IMR-90 (cell line): ENCODE measurements around the gene CDK5RAP3. TPM values are rescaled to one million over a fixed set of nuclear protein-coding genes. Genes with fewer than 3 reads are reported as not detected.

Experiments used
- ATAC-seq: fragments of 200-7000 bp; cut with Tn5 transposase; 2 replicates; pipeline ENCODE4 v1.9.1; 2020; ENCODE audit warnings: low read depth, mild to moderate bottlenecking, moderate library complexity
- BruUV-seq: library from RNA; stranded (reverse); fragments of 400-500 nt; replicated peaks from 2 replicates; lab custom pipeline; 2021; lab: Mats Ljungman, UMichigan
- CTCF ChIA-PET: fragments of 300-600 bp; formaldehyde crosslinking; extraction: SDS; loops from one replicate; lab custom pipeline; 2021; ENCODE audit warnings: antibody characterized with exemption; lab: Yijun Ruan, JAX
- POLR2A ChIA-PET: fragments of 300-600 bp; sonication (Branson Sonifier 250); formaldehyde crosslinking; loops from one replicate; lab custom pipeline; 2022; ENCODE audit warnings: antibody characterized with exemption; ENCODE audit not compliant: unreplicated experiment; lab: Charles Lee
- DNase-seq: peaks from one replicate; pipeline ENCODE4 v3.0.0; 2013
- H2AFZ ChIP-seq: replicated peaks from 2 replicates; pipeline ENCODE3; 2013; ENCODE audit warnings: low read length, mild to moderate bottlenecking; ENCODE audit not compliant: poor library complexity
- H2AK5ac ChIP-seq: 2 replicates; pipeline ENCODE4 v1.6.1; 2013; ENCODE audit warnings: low read depth, low read length, inconsistent platforms
- H2AK9ac ChIP-seq: replicated peaks from 2 replicates; pipeline ENCODE3; 2013; ENCODE audit warnings: mild to moderate bottlenecking, low read depth, low read length, moderate library complexity; ENCODE audit not compliant: poor library complexity
- H2BK120ac ChIP-seq: 2 replicates; pipeline ENCODE4 v1.6.1; 2013; ENCODE audit warnings: low read depth, low read length, inconsistent platforms
- H2BK15ac ChIP-seq: 3 replicates; pipeline ENCODE4 v1.6.1; 2013; ENCODE audit warnings: low read depth, low read length, inconsistent platforms
- H2BK20ac ChIP-seq: 2 replicates; pipeline ENCODE4 v1.6.1; 2013; ENCODE audit warnings: low read depth, mild to moderate bottlenecking, inconsistent platforms, low read length, moderate library complexity
- H2BK5ac ChIP-seq: 2 replicates; pipeline ENCODE4 v1.6.1; 2013; ENCODE audit warnings: mild to moderate bottlenecking, low read depth, low read length, inconsistent platforms; ENCODE audit not compliant: poor library complexity, severe bottlenecking
- H3K14ac ChIP-seq: replicated peaks from 2 replicates; pipeline ENCODE4 v1.6.1; 2013; ENCODE audit warnings: low read depth, low read length, inconsistent platforms
- H3K18ac ChIP-seq: 2 replicates; pipeline ENCODE4 v1.6.1; 2013; ENCODE audit warnings: low read depth, low read length, control low read depth
- H3K23ac ChIP-seq: 2 replicates; pipeline ENCODE4 v1.6.1; 2013; ENCODE audit warnings: low read depth, low read length, inconsistent platforms
- H3K27ac ChIP-seq: 2 replicates; pipeline ENCODE4 v1.5.1; 2013; ENCODE audit warnings: mild to moderate bottlenecking, control low read depth, low read length; ENCODE audit not compliant: insufficient read depth
- H3K27me3 ChIP-seq: 2 replicates; pipeline ENCODE4 v1.6.1; 2013; ENCODE audit warnings: low read length; ENCODE audit not compliant: control insufficient read depth, insufficient read depth
- H3K36me3 ChIP-seq: 2 replicates; pipeline ENCODE4 v1.6.1; 2013; ENCODE audit warnings: low read length, mixed read lengths; ENCODE audit not compliant: control insufficient read depth, insufficient read depth
- H3K4ac ChIP-seq: 2 replicates; pipeline ENCODE4 v1.6.1; 2013; ENCODE audit warnings: low read depth, low read length, inconsistent platforms
- H3K4me1 ChIP-seq: 2 replicates; pipeline ENCODE4 v1.6.1; 2013; ENCODE audit warnings: low read length, mixed read lengths; ENCODE audit not compliant: control insufficient read depth, insufficient read depth
- H3K4me2 ChIP-seq: 2 replicates; pipeline ENCODE4 v1.6.1; 2013; ENCODE audit warnings: low read depth, mild to moderate bottlenecking, control low read depth, low read length, moderate library complexity
- H3K4me3 ChIP-seq: 2 replicates; pipeline ENCODE4 v1.5.1; 2013; ENCODE audit warnings: low read depth, mild to moderate bottlenecking, control low read depth, low read length, moderate library complexity; ENCODE audit not compliant: insufficient read depth
- H3K56ac ChIP-seq: 2 replicates; pipeline ENCODE4 v1.6.1; 2013; ENCODE audit warnings: low read length, inconsistent platforms; ENCODE audit not compliant: insufficient read depth; ENCODE audit errors: extremely low read depth
- H3K79me1 ChIP-seq, 2 experiments: 2 replicates each; pipeline ENCODE4 v1.6.1; 2013; ENCODE audit warnings: low read length in 2 of 2, inconsistent platforms in 1 of 2, low read depth in 1 of 2
- H3K9ac ChIP-seq: 2 replicates; pipeline ENCODE4 v1.6.1; 2013; ENCODE audit warnings: low read depth, low read length, control low read depth
- H3K9me1 ChIP-seq: 2 replicates; pipeline ENCODE4 v1.6.1; 2013; ENCODE audit warnings: low read length, inconsistent platforms; ENCODE audit not compliant: insufficient read depth
- H3K9me3 ChIP-seq: 2 replicates; pipeline ENCODE4 v1.6.1; 2013; ENCODE audit warnings: low read length; ENCODE audit not compliant: control insufficient read depth, insufficient read depth
- H4K20me1 ChIP-seq: 2 replicates; pipeline ENCODE4 v1.6.1; 2013; ENCODE audit warnings: low read length, inconsistent platforms; ENCODE audit not compliant: insufficient read depth
- H4K5ac ChIP-seq: 2 replicates; pipeline ENCODE4 v1.6.1; 2013; ENCODE audit warnings: mild to moderate bottlenecking, low read depth, low read length, control low read depth
- H4K8ac ChIP-seq, 2 experiments: 2 replicates each; pipeline ENCODE4 v1.6.1; 2013; ENCODE audit warnings: low read depth in 2 of 2, low read length in 2 of 2, control low read depth in 1 of 2, inconsistent platforms in 1 of 2
- H4K91ac ChIP-seq: 2 replicates; pipeline ENCODE4 v1.6.1; 2013; ENCODE audit warnings: low read depth, low read length, inconsistent platforms; ENCODE audit not compliant: insufficient read depth
- BHLHE40 ChIP-seq: fragments of 150-350 bp; IDR thresholded peaks from 2 replicates; pipeline ENCODE4 v1.6.1; 2016; ENCODE audit warnings: mild to moderate bottlenecking, low read depth, low read length
- CEBPB ChIP-seq: IDR thresholded peaks from 2 replicates; pipeline ENCODE4 v1.6.1; 2012; ENCODE audit warnings: low read depth, low read length, improper control_type of control experiment
- CHD1 ChIP-seq: IDR thresholded peaks from 2 replicates; pipeline ENCODE4 v1.6.1; 2012; ENCODE audit warnings: low read depth, low read length, improper control_type of control experiment
- ELK1 ChIP-seq: fragments of 150-350 bp; IDR thresholded peaks from 2 replicates; pipeline ENCODE4 v1.6.1; 2016; ENCODE audit warnings: low read depth, mild to moderate bottlenecking, low read length, moderate library complexity, borderline replicate concordance
- FOS ChIP-seq: fragments of 150-350 bp; IDR thresholded peaks from 2 replicates; pipeline ENCODE4 v1.6.1; 2016; ENCODE audit warnings: low read depth, low read length
- MAFK ChIP-seq: IDR thresholded peaks from 2 replicates; pipeline ENCODE4 v1.6.1; 2012; ENCODE audit warnings: low read depth, low read length, improper control_type of control experiment
- MAZ ChIP-seq: IDR thresholded peaks from 2 replicates; pipeline ENCODE4 v1.6.1; 2012; ENCODE audit warnings: low read depth, mild to moderate bottlenecking, low read length, improper control_type of control experiment, moderate library complexity, borderline replicate concordance
- MXI1 ChIP-seq: IDR thresholded peaks from 2 replicates; pipeline ENCODE4 v1.6.1; 2012; ENCODE audit warnings: low read depth, mild to moderate bottlenecking, low read length, moderate library complexity, borderline replicate concordance
- NFE2L2 ChIP-seq: fragments of 150-350 bp; IDR thresholded peaks from 2 replicates; pipeline ENCODE4 v1.6.1; 2016; ENCODE audit warnings: low read depth, mild to moderate bottlenecking, low read length
- POLR2A ChIP-seq: IDR thresholded peaks from 2 replicates; pipeline ENCODE4 v1.6.1; 2012; ENCODE audit warnings: mild to moderate bottlenecking, low read depth, low read length
- RAD21 ChIP-seq: IDR thresholded peaks from 2 replicates; pipeline ENCODE4 v1.6.1; 2012; ENCODE audit warnings: low read length, improper control_type of control experiment
- RCOR1 ChIP-seq: IDR thresholded peaks from 2 replicates; pipeline ENCODE4 v1.6.1; 2012; ENCODE audit warnings: mild to moderate bottlenecking, low read length, improper control_type of control experiment; ENCODE audit not compliant: insufficient replicate concordance
- RFX5 ChIP-seq: IDR thresholded peaks from 2 replicates; pipeline ENCODE4 v1.8.0; 2012; ENCODE audit warnings: low read depth, mild to moderate bottlenecking, low read length, moderate library complexity
- SMC3 ChIP-seq: fragments of 150-350 bp; IDR thresholded peaks from 2 replicates; pipeline ENCODE4 v1.6.1; 2016; ENCODE audit warnings: low read depth, mild to moderate bottlenecking, antibody characterized with exemption, low read length, moderate library complexity
- USF2 ChIP-seq: fragments of 150-350 bp; IDR thresholded peaks from 2 replicates; pipeline ENCODE4 v1.6.1; 2017; ENCODE audit warnings: mild to moderate bottlenecking, antibody characterized with exemption, low read length, low read depth
- WGBS, 2 experiments: methylation state at CpG; one replicate each; pipeline versions ENCODE4 v1.1.5 to v1.1.7; 2013; ENCODE audit warnings: missing lambda C conversion rate in 2 of 2; ENCODE audit not compliant: insufficient read length in 1 of 2; ENCODE audit errors: extremely low coverage in 2 of 2; 5-methylcytosine and 5-hydroxymethylcytosine counted together
- dilution Hi-C: fragments of 300-500 bp; cut with HindIII; formaldehyde crosslinking; loops from one replicate; pipeline ENCODE4 v1.14.3; 2018; ENCODE audit warnings: low sequenced_read_pairs; ENCODE audit not compliant: unreplicated experiment
- in situ Hi-C: fragments of 300-500 bp; cut with MboI; formaldehyde crosslinking; loops from 3 replicates; pipeline ENCODE4 v1.14.3; 2019; ENCODE audit warnings: low sequenced_read_pairs, inconsistent platforms, mixed read lengths
- intact Hi-C: fragments of 100-400 bp; cut with micrococcal nuclease; formaldehyde crosslinking; loops from 2 replicates; pipeline ENCODE4 v1.10.0; 2022
- polyA plus RNA-seq, 3 experiments: library from polyadenylated mRNA; depleted of rRNA; stranded (reverse); fragments of >200 nt; gene quantifications; 2 replicates each; pipeline ENCODE4 v1.2.3, GENCODE V29; 2012; ENCODE audit warnings: low replicate concordance in 1 of 3
- total RNA-seq: library from RNA; depleted of rRNA; stranded (reverse); fragments of >200 nt; gene quantifications from 2 replicates; pipeline ENCODE4 v1.2.3, GENCODE V29; 2012
- TF ChIP-seq, protein P1 (sequence below): conservative IDR thresholded peaks from 2 replicates; pipeline ENCODE4 v1.5.1; 2012; ENCODE audit warnings: mild to moderate bottlenecking, low read depth, low read length, improper control_type of control experiment

Gene CDK5RAP3
- total and polyA plus RNA-seq, 2 of the 4 experiments (the other 2 are of a cell fraction): 75.3 to 153 TPM

DNA sequence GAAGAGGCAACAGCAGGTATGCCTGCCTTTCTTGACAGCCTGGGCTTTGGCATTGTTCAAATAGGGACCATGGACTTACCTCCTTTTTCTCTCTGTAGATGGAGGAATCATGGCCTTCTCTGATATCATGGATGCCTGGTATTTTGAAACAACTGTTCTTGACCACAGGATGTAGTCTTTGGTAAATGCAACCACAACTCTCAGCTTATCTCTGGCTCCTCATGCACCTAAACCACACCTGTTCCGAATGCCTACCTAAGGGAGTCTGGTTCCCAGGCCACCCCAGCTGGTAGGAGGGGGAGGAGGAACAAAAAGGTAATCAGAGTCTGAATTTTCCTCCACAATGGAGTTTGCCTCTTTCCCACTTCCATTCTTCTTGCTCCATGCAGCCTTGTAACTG lies 18.8 kb downstream of the CDK5RAP3 start:
- peaks cover 6% of the 10 kb centered on the region; the same call in 1 of the 2 replicates for H3K27me3 ChIP-seq
- H3K27ac ChIP-seq: no peak overlapping the region
- BruUV-seq: no TSS peak
- H3K23ac ChIP-seq: no peak overlapping the region
- no peak overlapping the region for H4K8ac ChIP-seq
- WGBS, 2 experiments: no CpG with 5 or more reads among the region's 1 CpG
- intact Hi-C loops: no loop called here
- H2BK120ac ChIP-seq: no peak overlapping the region
- H3K4me1 ChIP-seq: peaks cover 9% of the 10 kb centered on the region
- H3K4ac ChIP-seq: no peak overlapping the region
- no peak overlapping the region for H2BK20ac ChIP-seq
- H2AK5ac ChIP-seq: no peak overlapping the region
- no peak overlapping the region for H3K9ac ChIP-seq
- POLR2A ChIA-PET: no interaction called here
- no peak overlapping the region for H3K56ac ChIP-seq
- H3K18ac ChIP-seq: no peak overlapping the region
- ATAC-seq: no peak
- H4K5ac ChIP-seq: no peak overlapping the region
- no peaks in the 10 kb centered on the region for H3K9me1 ChIP-seq
- no peak overlapping the region for H2AFZ ChIP-seq
- CTCF ChIA-PET: interaction anchor here (1.5 kb wide), 1 partner anchor 28 kb away, joined by 3 read pairs; no protein-coding TSS in a partner anchor
- no peak overlapping the region for H2AK9ac ChIP-seq
- TF ChIP-seq MAFK: no peak
- no peak for TF ChIP-seq NFE2L2
- no peak for TF ChIP-seq MAZ
- no peak for TF ChIP-seq USF2
- no peak for TF ChIP-seq POLR2A
- TF ChIP-seq CEBPB: no peak
- no peak for TF ChIP-seq RFX5
- no peak for TF ChIP-seq ELK1
- TF ChIP-seq BHLHE40: no peak
- TF ChIP-seq RAD21: no peak
- no peak for TF ChIP-seq FOS
- no peak for TF ChIP-seq RCOR1
- TF ChIP-seq MXI1: no peak
- TF ChIP-seq, protein P1, sequence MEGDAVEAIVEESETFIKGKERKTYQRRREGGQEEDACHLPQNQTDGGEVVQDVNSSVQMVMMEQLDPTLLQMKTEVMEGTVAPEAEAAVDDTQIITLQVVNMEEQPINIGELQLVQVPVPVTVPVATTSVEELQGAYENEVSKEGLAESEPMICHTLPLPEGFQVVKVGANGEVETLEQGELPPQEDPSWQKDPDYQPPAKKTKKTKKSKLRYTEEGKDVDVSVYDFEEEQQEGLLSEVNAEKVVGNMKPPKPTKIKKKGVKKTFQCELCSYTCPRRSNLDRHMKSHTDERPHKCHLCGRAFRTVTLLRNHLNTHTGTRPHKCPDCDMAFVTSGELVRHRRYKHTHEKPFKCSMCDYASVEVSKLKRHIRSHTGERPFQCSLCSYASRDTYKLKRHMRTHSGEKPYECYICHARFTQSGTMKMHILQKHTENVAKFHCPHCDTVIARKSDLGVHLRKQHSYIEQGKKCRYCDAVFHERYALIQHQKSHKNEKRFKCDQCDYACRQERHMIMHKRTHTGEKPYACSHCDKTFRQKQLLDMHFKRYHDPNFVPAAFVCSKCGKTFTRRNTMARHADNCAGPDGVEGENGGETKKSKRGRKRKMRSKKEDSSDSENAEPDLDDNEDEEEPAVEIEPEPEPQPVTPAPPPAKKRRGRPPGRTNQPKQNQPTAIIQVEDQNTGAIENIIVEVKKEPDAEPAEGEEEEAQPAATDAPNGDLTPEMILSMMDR: no peak
- no peak for TF ChIP-seq CHD1
- TF ChIP-seq SMC3: no peak
- H3K14ac ChIP-seq: no peak overlapping the region
- in situ Hi-C loops: no loop called here
- no peak overlapping the region for H2BK15ac ChIP-seq
- no peak for DNase-seq
- H3K9me3 ChIP-seq: no peaks in the 10 kb centered on the region
- no peaks in the 10 kb centered on the region for H3K36me3 ChIP-seq
- no peaks in the 10 kb centered on the region for H3K79me1 ChIP-seq
- no peaks in the 10 kb centered on the region for H4K20me1 ChIP-seq
- H3K4me2 ChIP-seq: no peak overlapping the region
- dilution Hi-C loops: no loop called here
- H2BK5ac ChIP-seq: no peak overlapping the region
- H4K91ac ChIP-seq: no peak overlapping the region
- H3K4me3 ChIP-seq: no peak overlapping the region
